PFSK-1 (cell line): ENCODE results near the gene PIEZO2.

ENCODE experiments used
- POLR2AphosphoS5 ChIP-seq: IDR thresholded peaks from 2 replicates; pipeline ENCODE4 v1.6.1; 2012; ENCODE audit warnings: low read depth, mild to moderate bottlenecking, control low read depth, low read length, moderate library complexity
- SIN3A ChIP-seq: IDR thresholded peaks from 2 replicates; pipeline ENCODE4 v1.6.1; 2012; ENCODE audit warnings: mild to moderate bottlenecking, low read length, moderate library complexity, borderline replicate concordance; ENCODE audit not compliant: insufficient read depth
- TAF1 ChIP-seq: IDR thresholded peaks from 2 replicates; pipeline ENCODE4 v1.6.1; 2012; ENCODE audit warnings: low read length, control low read depth, borderline replicate concordance; ENCODE audit not compliant: insufficient read depth
- TF ChIP-seq, protein P1 (sequence below), 2 experiments: IDR thresholded peaks; 2 replicates each; pipeline versions ENCODE4 v1.6.1 to v1.8.0; 2011 to 2012; ENCODE audit warnings: low read depth in 2 of 2, low read length in 2 of 2, control low read depth in 1 of 2, inconsistent platforms in 1 of 2, mild to moderate bottlenecking in 1 of 2, moderate library complexity in 1 of 2; ENCODE audit not compliant: insufficient read depth in 1 of 2

DNA sequence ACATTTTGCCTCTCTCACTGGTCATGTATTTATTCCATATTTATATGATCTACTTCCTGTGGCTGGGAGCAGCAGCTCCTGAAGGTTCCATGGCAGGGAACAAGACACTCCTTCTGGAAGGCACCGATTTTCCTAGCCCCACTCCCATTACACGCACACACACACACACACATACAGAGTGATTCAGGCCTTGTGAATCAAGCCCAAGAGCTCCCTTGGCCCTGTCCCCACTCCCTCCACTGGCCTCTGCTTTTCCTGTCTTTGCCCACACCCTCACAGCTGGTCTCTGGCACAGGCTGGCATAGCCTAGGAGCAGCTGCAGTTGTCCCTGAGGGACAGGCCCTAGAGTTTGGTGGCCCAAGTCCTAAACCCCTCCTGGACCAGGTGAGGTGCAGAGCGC, 421.9 kb downstream of the PIEZO2 start:
- TF ChIP-seq TAF1 (no peak), POLR2AphosphoS5 (no peak), SIN3A (no peak)
- TF ChIP-seq, protein P1, sequence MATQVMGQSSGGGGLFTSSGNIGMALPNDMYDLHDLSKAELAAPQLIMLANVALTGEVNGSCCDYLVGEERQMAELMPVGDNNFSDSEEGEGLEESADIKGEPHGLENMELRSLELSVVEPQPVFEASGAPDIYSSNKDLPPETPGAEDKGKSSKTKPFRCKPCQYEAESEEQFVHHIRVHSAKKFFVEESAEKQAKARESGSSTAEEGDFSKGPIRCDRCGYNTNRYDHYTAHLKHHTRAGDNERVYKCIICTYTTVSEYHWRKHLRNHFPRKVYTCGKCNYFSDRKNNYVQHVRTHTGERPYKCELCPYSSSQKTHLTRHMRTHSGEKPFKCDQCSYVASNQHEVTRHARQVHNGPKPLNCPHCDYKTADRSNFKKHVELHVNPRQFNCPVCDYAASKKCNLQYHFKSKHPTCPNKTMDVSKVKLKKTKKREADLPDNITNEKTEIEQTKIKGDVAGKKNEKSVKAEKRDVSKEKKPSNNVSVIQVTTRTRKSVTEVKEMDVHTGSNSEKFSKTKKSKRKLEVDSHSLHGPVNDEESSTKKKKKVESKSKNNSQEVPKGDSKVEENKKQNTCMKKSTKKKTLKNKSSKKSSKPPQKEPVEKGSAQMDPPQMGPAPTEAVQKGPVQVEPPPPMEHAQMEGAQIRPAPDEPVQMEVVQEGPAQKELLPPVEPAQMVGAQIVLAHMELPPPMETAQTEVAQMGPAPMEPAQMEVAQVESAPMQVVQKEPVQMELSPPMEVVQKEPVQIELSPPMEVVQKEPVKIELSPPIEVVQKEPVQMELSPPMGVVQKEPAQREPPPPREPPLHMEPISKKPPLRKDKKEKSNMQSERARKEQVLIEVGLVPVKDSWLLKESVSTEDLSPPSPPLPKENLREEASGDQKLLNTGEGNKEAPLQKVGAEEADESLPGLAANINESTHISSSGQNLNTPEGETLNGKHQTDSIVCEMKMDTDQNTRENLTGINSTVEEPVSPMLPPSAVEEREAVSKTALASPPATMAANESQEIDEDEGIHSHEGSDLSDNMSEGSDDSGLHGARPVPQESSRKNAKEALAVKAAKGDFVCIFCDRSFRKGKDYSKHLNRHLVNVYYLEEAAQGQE (IDR thresholded peaks at IDR 0.05; ENCODE audit: insufficient read depth in 1 of 2, low read depth in 2 of 2, low read length in 2 of 2): no peak
